WTC11 (cell line): ENCODE results near the gene RAPGEF2. TPM values are rescaled to one million over a fixed set of nuclear protein-coding genes. Genes with fewer than 3 reads are reported as not detected.

Experiments used
- ATAC-seq: fragments of 200-7000 bp; cut with Tn5 transposase; 2 replicates; pipeline ENCODE4 v1.10.0; 2021; ENCODE audit warnings: mild to moderate bottlenecking, moderate library complexity
- CTCF ChIA-PET: fragments of 300-600 bp; sonication (Branson Sonifier 250); formaldehyde crosslinking; loops from one replicate; lab custom pipeline; 2021; ENCODE audit warnings: antibody characterized with exemption; lab: Charles Lee
- POLR2A ChIA-PET: fragments of 350-600 bp; sonication (Branson Sonifier 250); formaldehyde crosslinking; loops from one replicate; lab custom pipeline; 2021; ENCODE audit warnings: antibody characterized with exemption; lab: Charles Lee
- DNase-seq: peaks from one replicate; pipeline ENCODE4 v3.0.0; 2021; ENCODE audit warnings: low spot score
- H3K27ac Mint-ChIP-seq: 2 replicates; pipeline ENCODE4 v1.8.0; 2021; ENCODE audit warnings: mixed read lengths
- H3K27me3 Mint-ChIP-seq: 2 replicates; pipeline ENCODE4 v1.8.0; 2021; ENCODE audit warnings: low read depth, mild to moderate bottlenecking, moderate library complexity, mixed read lengths
- H3K36me3 Mint-ChIP-seq: 2 replicates; pipeline ENCODE4 v1.8.0; 2021; ENCODE audit warnings: mixed read lengths
- H3K4me1 Mint-ChIP-seq: 2 replicates; pipeline ENCODE4 v1.8.0; 2022; ENCODE audit warnings: mixed read lengths
- H3K4me3 Mint-ChIP-seq: 2 replicates; pipeline ENCODE4 v1.8.0; 2021; ENCODE audit warnings: mild to moderate bottlenecking, moderate library complexity, mixed read lengths
- H3K9me3 Mint-ChIP-seq: 2 replicates; pipeline ENCODE4 v1.8.0; 2021; ENCODE audit warnings: mixed read lengths
- ATF1 ChIP-seq: sonication (generic); formaldehyde crosslinking; IDR thresholded peaks from 2 replicates; pipeline ENCODE4 v1.8.1; 2023; ENCODE audit warnings: mild to moderate bottlenecking, moderate library complexity, missing genetic modification reagents
- ATF3 ChIP-seq: sonication (generic); formaldehyde crosslinking; conservative IDR thresholded peaks from 2 replicates; pipeline ENCODE4 v1.8.1; 2022; ENCODE audit warnings: mild to moderate bottlenecking, missing genetic modification reagents
- CREM ChIP-seq: sonication (generic); formaldehyde crosslinking; IDR thresholded peaks from 2 replicates; pipeline ENCODE4 v1.8.1; 2022; ENCODE audit warnings: mild to moderate bottlenecking, missing genetic modification reagents, moderate library complexity
- CTCF ChIP-seq: fragments of 200-600 bp; IDR thresholded peaks from 2 replicates; pipeline ENCODE4 v1.8.0; 2022; ENCODE audit warnings: antibody characterized with exemption
- GTF2I ChIP-seq: fragments of 250-450 bp; sonication (Bioruptor Pico); conservative IDR thresholded peaks from 2 replicates; pipeline ENCODE4 v1.4.0; 2021; ENCODE audit warnings: mild to moderate bottlenecking
- JUN ChIP-seq: sonication (generic); formaldehyde crosslinking; IDR thresholded peaks from 2 replicates; pipeline ENCODE4 v1.8.0; 2023; ENCODE audit warnings: mild to moderate bottlenecking, missing genetic modification reagents
- NFYB ChIP-seq: sonication (generic); formaldehyde crosslinking; conservative IDR thresholded peaks from 2 replicates; pipeline ENCODE4 v1.8.0; 2022; ENCODE audit warnings: low read depth, missing genetic modification reagents
- PRDM15 ChIP-seq: sonication (generic); formaldehyde crosslinking; IDR thresholded peaks from 2 replicates; pipeline ENCODE4 v1.8.0; 2022; ENCODE audit warnings: missing genetic modification reagents
- PREB ChIP-seq: sonication (generic); formaldehyde crosslinking; IDR thresholded peaks from 2 replicates; pipeline ENCODE4 v1.8.1; 2022; ENCODE audit warnings: mild to moderate bottlenecking, missing genetic modification reagents, moderate library complexity, borderline replicate concordance
- SMAD4 ChIP-seq: sonication (generic); formaldehyde crosslinking; IDR thresholded peaks from 2 replicates; pipeline ENCODE4 v1.8.0; 2022; ENCODE audit warnings: mild to moderate bottlenecking, missing genetic modification reagents
- ZBTB21 ChIP-seq: sonication (generic); formaldehyde crosslinking; IDR thresholded peaks from 2 replicates; pipeline ENCODE4 v1.8.1; 2023; ENCODE audit warnings: mild to moderate bottlenecking, missing genetic modification reagents, borderline replicate concordance
- ZBTB43 ChIP-seq: sonication (generic); formaldehyde crosslinking; IDR thresholded peaks from 2 replicates; pipeline ENCODE4 v1.8.1; 2023; ENCODE audit warnings: mild to moderate bottlenecking, missing genetic modification reagents
- ZNF121 ChIP-seq: sonication (generic); formaldehyde crosslinking; IDR thresholded peaks from 2 replicates; pipeline ENCODE4 v1.8.0; 2023; ENCODE audit warnings: missing genetic modification reagents
- total RNA-seq: library from RNA; stranded (reverse); gene quantifications from 3 replicates; pipeline ENCODE4 v1.2.3, GENCODE V29; 2021
- TF ChIP-seq, protein P1 (sequence below): sonication (generic); formaldehyde crosslinking; IDR thresholded peaks from 2 replicates; pipeline ENCODE4 v1.8.0; 2023; ENCODE audit warnings: missing genetic modification reagents, mild to moderate bottlenecking, borderline replicate concordance
- TF ChIP-seq, protein P2 (sequence below): sonication (generic); formaldehyde crosslinking; IDR thresholded peaks from 2 replicates; pipeline ENCODE4 v1.8.1; 2023; ENCODE audit warnings: mild to moderate bottlenecking, moderate library complexity, missing genetic modification reagents
- TF ChIP-seq, protein P3 (sequence below): sonication (generic); formaldehyde crosslinking; conservative IDR thresholded peaks from 2 replicates; pipeline ENCODE4 v1.8.1; 2023; ENCODE audit warnings: mild to moderate bottlenecking, low read depth, missing genetic modification reagents, moderate library complexity

Gene RAPGEF2
- total RNA-seq, 1 experiment from 2014 or later = 40.6 TPM

DNA sequence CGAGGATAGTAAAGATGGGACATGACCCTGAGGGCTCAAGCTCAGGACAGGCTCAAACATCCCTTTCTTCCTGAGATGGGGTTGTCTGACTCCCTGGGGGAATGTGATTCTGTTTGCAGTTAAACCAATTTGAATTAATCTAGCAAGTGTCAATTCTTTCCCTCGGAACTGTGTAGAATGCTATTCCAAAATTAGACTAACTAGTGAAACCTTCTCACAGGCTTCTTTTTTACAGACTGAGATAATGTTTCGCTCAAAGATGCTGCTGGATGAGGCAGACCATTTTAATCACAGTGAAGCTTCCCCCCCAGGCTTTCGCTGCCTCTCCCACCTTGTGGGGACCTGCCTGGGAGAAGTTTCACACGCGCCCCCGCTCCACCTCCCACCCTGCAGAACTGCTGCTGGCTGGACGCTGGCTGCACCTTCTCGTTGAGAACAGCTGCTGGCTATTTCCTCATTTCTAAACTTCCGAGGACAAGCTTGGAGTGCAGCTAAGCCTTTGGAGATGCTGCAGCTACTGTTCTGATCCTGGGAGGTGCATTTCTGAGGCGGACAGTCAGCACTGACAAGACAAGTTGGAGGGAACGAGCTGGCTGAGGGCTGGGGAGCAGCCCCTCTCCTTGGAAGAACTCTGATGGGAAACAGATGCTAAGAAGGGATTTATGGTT, 297.8 kb downstream of the RAPGEF2 start (continued):
- TF ChIP-seq PREB (CRISPR knock-in tag) (no peak), SMAD4 (CRISPR knock-in tag) (no peak)

DNA sequence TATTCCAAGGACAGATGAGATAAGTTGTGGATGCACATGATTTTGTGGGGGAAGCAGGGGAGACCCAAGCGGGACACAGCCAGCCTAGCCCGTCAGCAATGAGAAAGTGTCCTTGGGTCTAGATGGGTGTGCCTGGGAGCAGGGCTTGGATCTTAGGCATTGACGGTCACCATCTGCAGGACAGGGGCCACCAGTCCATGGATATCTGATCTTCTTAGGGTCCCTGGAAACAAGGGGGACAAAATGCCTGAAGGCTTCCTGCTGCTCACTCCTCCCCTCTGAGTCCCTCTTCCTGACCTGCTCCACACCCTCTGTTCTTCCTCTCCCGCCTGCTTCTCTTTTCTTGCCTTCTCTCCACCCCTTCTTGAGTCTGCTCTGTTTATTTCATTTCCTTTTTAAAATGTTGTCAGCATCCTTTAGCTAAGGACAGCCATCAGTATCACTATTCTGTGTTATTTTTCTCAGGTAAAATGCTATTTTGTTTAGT, 298.4 kb downstream of the RAPGEF2 start:
- DNase-seq = no peak
- Mint-ChIP-seq H3K4me3 (no peak overlapping the region), H3K9me3 (peaks cover 4% of the 10 kb centered on the region; the same call in 1 of the 2 replicates), H3K27ac (no peak overlapping the region), H3K36me3 (no peaks in the 10 kb centered on the region), H3K27me3 (no peaks in the 10 kb centered on the region), H3K4me1 (peaks cover 9% of the 10 kb centered on the region; the same call in 1 of the 2 replicates)
- ATAC-seq = no peak
- ChIA-PET POLR2A (no interaction called here), CTCF (no interaction called here)
- no peak for TF ChIP-seq CTCF
- TF ChIP-seq, protein P1, sequence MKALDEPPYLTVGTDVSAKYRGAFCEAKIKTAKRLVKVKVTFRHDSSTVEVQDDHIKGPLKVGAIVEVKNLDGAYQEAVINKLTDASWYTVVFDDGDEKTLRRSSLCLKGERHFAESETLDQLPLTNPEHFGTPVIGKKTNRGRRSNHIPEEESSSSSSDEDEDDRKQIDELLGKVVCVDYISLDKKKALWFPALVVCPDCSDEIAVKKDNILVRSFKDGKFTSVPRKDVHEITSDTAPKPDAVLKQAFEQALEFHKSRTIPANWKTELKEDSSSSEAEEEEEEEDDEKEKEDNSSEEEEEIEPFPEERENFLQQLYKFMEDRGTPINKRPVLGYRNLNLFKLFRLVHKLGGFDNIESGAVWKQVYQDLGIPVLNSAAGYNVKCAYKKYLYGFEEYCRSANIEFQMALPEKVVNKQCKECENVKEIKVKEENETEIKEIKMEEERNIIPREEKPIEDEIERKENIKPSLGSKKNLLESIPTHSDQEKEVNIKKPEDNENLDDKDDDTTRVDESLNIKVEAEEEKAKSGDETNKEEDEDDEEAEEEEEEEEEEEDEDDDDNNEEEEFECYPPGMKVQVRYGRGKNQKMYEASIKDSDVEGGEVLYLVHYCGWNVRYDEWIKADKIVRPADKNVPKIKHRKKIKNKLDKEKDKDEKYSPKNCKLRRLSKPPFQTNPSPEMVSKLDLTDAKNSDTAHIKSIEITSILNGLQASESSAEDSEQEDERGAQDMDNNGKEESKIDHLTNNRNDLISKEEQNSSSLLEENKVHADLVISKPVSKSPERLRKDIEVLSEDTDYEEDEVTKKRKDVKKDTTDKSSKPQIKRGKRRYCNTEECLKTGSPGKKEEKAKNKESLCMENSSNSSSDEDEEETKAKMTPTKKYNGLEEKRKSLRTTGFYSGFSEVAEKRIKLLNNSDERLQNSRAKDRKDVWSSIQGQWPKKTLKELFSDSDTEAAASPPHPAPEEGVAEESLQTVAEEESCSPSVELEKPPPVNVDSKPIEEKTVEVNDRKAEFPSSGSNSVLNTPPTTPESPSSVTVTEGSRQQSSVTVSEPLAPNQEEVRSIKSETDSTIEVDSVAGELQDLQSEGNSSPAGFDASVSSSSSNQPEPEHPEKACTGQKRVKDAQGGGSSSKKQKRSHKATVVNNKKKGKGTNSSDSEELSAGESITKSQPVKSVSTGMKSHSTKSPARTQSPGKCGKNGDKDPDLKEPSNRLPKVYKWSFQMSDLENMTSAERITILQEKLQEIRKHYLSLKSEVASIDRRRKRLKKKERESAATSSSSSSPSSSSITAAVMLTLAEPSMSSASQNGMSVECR (CRISPR knock-in tag) = no peak
- no peak for TF ChIP-seq JUN (CRISPR knock-in tag)
- TF ChIP-seq ATF3 (CRISPR knock-in tag) = no peak
- no peak for TF ChIP-seq ZNF121 (CRISPR knock-in tag)
- TF ChIP-seq, protein P2, sequence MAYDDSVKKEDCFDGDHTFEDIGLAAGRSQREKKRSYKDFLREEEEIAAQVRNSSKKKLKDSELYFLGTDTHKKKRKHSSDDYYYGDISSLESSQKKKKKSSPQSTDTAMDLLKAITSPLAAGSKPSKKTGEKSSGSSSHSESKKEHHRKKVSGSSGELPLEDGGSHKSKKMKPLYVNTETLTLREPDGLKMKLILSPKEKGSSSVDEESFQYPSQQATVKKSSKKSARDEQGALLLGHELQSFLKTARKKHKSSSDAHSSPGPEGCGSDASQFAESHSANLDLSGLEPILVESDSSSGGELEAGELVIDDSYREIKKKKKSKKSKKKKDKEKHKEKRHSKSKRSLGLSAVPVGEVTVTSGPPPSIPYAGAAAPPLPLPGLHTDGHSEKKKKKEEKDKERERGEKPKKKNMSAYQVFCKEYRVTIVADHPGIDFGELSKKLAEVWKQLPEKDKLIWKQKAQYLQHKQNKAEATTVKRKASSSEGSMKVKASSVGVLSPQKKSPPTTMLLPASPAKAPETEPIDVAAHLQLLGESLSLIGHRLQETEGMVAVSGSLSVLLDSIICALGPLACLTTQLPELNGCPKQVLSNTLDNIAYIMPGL = no peak
- TF ChIP-seq NFYB (CRISPR knock-in tag) = no peak
- TF ChIP-seq, protein P3, sequence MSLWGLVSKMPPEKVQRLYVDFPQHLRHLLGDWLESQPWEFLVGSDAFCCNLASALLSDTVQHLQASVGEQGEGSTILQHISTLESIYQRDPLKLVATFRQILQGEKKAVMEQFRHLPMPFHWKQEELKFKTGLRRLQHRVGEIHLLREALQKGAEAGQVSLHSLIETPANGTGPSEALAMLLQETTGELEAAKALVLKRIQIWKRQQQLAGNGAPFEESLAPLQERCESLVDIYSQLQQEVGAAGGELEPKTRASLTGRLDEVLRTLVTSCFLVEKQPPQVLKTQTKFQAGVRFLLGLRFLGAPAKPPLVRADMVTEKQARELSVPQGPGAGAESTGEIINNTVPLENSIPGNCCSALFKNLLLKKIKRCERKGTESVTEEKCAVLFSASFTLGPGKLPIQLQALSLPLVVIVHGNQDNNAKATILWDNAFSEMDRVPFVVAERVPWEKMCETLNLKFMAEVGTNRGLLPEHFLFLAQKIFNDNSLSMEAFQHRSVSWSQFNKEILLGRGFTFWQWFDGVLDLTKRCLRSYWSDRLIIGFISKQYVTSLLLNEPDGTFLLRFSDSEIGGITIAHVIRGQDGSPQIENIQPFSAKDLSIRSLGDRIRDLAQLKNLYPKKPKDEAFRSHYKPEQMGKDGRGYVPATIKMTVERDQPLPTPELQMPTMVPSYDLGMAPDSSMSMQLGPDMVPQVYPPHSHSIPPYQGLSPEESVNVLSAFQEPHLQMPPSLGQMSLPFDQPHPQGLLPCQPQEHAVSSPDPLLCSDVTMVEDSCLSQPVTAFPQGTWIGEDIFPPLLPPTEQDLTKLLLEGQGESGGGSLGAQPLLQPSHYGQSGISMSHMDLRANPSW (CRISPR knock-in tag) = no peak
- TF ChIP-seq CREM (CRISPR knock-in tag) = no peak
- TF ChIP-seq PRDM15 (CRISPR knock-in tag) = no peak
- TF ChIP-seq ZBTB43 (CRISPR knock-in tag) = no peak
- no peak for TF ChIP-seq ZBTB21 (CRISPR knock-in tag)
- TF ChIP-seq GTF2I (CRISPR knock-in tag) = no peak
- no peak for TF ChIP-seq ATF1
